ENCODE results near the gene MIX23. TPM values are rescaled to one million over a fixed set of nuclear protein-coding genes. Genes with fewer than 3 reads are reported as not detected.

MIX23 gene
- total RNA-seq, 3 donors from 2014 or later (not counting 1 experiment from before 2014, with no cell fraction given): 9.6 to 16.4 (median 14.1) TPM

DNA sequence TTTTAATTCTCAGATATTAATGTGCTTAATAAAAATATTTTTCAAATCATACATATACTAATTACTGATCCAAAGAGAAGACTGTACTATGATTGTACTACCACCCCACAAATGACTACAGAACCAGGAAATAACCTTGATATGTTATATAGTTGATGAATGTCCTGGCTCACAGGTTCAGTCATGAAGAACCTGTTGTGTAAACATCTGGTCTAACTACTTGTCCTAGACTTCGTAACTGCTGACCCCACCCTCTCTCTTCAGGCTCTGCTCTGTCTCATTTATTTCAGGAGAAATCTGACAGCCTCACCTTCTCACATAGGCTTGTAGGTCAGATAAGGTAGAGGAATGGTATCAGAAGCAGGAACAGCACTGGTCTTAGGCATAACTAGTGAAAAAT, 72.7 kb downstream of the MIX23 start:
- H3K9me3 ChIP-seq (ENCODE audit: control insufficient read depth, insufficient read depth, low read length): no peaks in the 10 kb centered on the region
- Mint-ChIP-seq H3K4me3 (no peak overlapping the region), H3K27ac (no peak overlapping the region), H3K4me1 (no peaks in the 10 kb centered on the region), H3K36me3 (no peaks in the 10 kb centered on the region), H3K9me3 (no peaks in the 10 kb centered on the region), H3K27me3 (ENCODE audit: low read depth in 2 of 2) (peaks cover 7 to 12% of the 10 kb centered on the region in 2 donors)
- ATAC-seq: no peak
- WGBS (ENCODE audit: insufficient coverage): no CpG with 5 or more reads among the region's 1 CpG
- no peak for DNase-seq
- H3K36me3 ChIP-seq (ENCODE audit: control insufficient read depth, insufficient read depth, low read length): no peaks in the 10 kb centered on the region
- H3K4me3 ChIP-seq (ENCODE audit: low read length): no peak overlapping the region
- intact Hi-C loops (cut with micrococcal nuclease): no loop called here
- H3K27ac ChIP-seq (ENCODE audit: low read length): no peak overlapping the region
- no peak for TF ChIP-seq CTCF (IDR thresholded peaks at IDR 0.05)
- H3K4me1 ChIP-seq (ENCODE audit: control insufficient read depth, insufficient read depth, low read length): no peaks in the 10 kb centered on the region
- H3K27me3 ChIP-seq (ENCODE audit: control insufficient read depth, insufficient read depth, low read length): no peaks in the 10 kb centered on the region

Other genes with a start within 250 kb of the MIX23 start
- under 1 TPM in 1 of 3 donors, not detected in 2; 0.10 TPM for gene CASR, start 199.6 kb downstream of the MIX23 start, total RNA-seq
- 1 to 10 TPM; 3.1 to 7.8 (median 4.0) TPM for gene CSTA, start 58.0 kb downstream of the MIX23 start, total RNA-seq
- gene FAM162A, start 951 bp upstream of the MIX23 start, total RNA-seq: 10 to 100 TPM; 12.2 to 18.4 (median 16.3) TPM
- 1 to 10 TPM; 5.1 to 9.4 (median 6.3) TPM for gene WDR5B, start 32.8 kb upstream of the MIX23 start, total RNA-seq
- gene KPNA1, start 131.7 kb upstream of the MIX23 start, total RNA-seq: 10 to 100 TPM; 62.3 to 67.1 (median 63.1) TPM
- gene PARP9, start 181.1 kb upstream of the MIX23 start, total RNA-seq: 10 to 100 TPM; 23.8 to 41.1 (median 38.5) TPM
- 10 to 100 TPM; 40.8 to 61.0 (median 51.8) TPM for gene DTX3L, start 181.1 kb upstream of the MIX23 start, total RNA-seq
- gene PARP15, start 194.4 kb upstream of the MIX23 start, total RNA-seq: 100 to 1,000 TPM; 164 to 199 (median 198) TPM

All from natural killer cell (primary cell).